ENCODE results near the gene ACTRT2.

ACTRT2 gene

GRCh38 chr1:3021233-3021671 is at the start of gene ACTRT2:
Gene ACTRT2, plus strand, starts transcription at chr1:3021467. Its CDS starts 220 bp downstream, at chr1:3021687.
- no peak for DNase-seq

DNA sequence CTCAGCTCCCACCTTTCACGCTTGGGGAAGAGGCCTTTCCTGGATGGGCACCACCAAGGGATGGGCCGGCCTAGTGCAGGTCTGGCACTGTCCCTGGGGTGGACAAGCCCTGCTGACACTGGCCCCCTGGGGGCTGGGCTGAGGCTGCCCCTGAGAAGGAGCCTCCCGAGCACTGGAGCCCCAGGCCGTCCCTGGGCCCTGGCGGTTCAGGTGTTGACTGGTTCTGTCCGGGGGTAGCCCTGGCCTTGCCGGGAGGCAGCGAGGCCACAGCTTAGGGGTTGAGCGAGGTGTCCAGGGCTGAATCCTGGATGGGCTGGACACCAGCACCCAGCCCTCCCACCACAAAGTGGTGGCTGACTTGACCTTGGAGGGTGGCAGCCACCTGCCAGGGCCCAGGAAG is 49.7 kb upstream of the ACTRT2 start:
- no peak for DNase-seq

DNA sequence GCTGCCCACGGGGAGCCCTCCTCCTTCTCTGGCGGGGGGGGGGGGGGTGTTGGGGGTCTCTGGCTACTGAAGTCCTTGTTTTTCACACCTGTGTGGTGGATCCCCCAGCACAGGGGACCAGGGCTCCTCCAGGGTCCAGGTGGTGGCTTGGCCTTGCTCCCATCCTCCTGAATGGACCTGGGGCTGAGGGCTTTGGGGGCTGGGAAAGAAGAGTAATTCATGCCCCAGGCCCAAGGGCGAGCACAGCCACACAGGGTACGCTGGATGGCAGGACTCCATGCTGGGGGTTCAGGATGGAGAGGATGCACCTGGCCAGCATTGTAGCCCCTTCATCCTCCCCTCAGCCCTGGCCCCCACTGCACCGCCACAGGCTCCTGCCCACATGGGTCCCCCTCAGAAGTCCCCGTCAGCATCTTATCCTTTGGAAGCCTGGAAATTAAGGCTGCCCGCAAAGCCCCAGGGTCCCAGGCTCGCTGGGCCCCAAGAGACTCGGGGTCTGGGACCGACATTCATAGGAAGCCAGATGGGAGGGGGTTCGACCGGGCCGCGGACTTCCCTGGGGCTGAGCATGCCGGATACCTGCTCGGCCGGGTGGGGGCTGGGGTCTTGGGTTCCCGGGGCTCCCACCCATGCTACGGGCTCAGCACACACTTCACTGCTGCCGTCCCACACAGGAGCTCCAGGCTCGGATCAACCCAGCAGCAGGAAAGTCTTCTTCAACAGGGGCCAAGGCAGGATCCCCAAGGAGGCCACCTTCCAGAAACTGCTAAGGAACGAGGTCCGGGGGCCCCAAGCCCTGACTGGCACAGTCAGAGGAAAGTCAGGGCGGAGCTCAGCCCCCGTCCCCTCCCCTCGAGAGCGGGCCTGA is 49.0 kb upstream of the ACTRT2 start:
- no peak for DNase-seq

- DNase-seq: no peak
These were observed 48.2 kb upstream of the ACTRT2 start for GRCh38 chr1:2972879-2973575.

GRCh38 chr1:2973601-2974593 is 47.4 kb upstream of the ACTRT2 start:
- DNase-seq: peak; percentile 8

DNA sequence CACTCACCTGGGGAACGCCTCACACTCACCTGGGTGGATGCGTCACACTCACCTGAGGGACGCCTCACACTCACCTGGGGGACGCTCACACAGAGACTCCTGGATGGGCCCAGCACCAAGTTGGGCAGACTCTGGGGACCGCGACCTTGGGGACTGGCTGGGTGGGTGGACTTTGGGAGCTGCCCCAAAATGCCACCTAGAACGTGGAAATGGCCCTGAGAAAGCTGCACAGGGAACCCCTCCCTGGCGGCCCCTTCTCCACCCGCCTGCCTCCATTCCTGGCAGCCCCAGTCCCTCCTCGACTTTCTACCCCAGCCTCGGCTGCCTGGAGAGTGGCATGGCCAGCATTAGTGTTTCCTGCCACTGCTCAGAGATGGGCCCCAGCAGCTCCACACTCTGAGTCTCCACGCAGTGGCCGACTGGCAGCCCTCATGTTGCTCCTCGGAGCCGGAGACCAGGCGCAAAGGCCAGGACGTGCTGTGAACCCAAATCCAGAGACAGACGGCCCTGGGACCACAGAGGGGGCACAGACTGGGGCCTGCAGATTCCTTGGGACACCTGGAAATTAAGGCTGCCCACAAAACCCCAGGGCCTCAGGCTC is 46.5 kb upstream of the ACTRT2 start:
- no peak for DNase-seq

GRCh38 chr1:2975466-2976179 is 45.6 kb upstream of the ACTRT2 start:
- no peak for DNase-seq

GRCh38 chr1:2976180-2976562 is 45.1 kb upstream of the ACTRT2 start:
- DNase-seq: no peak

DNA sequence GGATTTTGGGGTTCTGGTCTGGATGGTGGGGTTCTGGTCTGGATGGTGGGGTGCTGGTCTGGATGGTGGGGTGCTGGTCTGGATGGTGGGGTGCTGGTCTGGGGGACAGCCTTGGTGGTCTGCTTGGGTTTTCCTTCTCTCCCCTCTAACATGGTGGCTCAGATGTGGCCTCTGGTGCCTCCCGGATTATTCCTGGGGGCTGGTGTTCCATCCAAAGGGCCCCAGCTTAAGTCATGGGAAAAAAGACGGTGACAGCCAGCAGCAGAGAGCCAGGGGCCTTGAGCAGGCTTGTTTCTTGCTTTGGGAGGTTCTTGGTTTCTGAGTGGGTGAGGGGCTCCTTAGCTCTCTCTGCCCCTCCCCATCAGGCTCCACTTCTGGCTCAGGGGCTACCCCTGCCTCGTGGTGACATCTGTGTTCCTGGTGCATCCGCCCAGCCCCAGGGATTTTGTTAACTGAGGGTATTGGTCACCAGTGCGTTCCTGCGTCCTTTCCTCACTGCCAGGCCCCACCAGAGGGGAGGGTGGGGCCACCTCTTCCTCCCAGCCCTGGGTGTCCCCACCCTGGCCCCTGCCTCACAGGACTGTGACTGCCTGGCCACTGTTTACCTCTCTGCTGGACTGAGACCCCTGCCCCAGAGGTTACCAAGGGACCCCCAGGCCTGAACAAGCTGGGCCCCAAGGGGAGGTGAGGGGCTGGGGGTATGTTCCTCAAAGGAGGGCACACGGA is 43.2 kb upstream of the ACTRT2 start:
- DNase-seq: no peak

DNA sequence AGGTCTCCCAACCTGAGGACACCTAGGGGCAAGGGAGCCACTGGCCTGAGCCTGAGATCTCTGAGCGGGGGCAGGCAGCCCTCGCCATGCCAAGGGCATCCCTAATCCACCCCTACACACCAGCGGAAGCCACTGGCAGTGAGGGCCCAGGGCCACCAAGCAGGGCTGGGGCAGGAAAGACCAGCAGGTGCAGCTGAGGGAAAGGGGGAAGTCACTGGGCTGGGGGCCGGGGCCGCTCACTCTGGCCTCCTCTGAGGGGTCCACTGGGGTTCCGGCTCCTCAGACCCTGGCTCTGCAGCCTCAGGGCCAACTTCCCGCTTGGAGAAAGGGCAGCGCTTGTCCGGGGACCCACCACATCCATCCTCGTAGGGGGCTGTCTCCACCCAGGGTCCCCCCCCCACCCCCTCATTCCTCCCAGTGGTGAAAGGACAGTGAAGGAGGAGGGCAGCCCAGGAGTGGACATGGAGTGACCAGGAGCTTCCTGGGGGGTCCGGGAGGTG is 42.5 kb upstream of the ACTRT2 start:
- no peak for DNase-seq

GRCh38 chr1:2979191-2980072 is 41.8 kb upstream of the ACTRT2 start:
- DNase-seq: no peak

DNA sequence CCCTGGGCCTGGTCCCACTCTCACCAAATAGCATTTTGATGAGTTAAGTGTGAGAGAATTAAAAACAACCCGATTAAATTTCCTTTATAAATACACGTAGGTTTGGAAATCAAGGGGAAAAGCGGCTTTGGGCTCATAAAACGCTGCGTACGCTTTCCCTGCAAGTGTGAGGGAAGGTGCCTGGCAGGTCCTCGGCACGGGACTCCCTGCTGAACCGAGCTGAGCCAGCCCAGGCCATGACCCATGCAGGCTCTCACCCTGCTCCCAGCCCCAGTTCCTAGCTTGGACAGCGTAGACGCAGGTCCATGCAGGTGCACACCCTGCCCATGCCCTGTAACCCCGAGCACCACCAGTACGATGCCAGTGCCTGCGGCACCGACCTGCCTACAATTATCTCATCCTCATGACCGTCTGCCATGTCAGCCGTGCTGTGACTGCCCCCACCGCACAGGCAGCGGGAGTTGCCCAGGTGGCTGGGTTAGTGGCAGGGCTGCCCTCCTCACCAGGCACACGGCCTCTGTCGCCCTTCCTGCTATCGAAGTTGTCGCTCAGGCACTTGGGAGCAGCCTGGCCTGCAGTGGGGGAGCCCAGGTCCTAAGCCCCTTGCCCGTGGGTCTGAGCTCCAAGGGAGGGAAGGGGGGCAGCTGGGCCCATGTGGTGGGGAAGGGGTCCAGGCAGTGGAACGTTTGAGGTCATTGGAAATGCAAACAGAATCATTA is 41.0 kb upstream of the ACTRT2 start:
- no peak for DNase-seq

GRCh38 chr1:2980849-2981248 is 40.4 kb upstream of the ACTRT2 start:
- no peak for DNase-seq

DNA sequence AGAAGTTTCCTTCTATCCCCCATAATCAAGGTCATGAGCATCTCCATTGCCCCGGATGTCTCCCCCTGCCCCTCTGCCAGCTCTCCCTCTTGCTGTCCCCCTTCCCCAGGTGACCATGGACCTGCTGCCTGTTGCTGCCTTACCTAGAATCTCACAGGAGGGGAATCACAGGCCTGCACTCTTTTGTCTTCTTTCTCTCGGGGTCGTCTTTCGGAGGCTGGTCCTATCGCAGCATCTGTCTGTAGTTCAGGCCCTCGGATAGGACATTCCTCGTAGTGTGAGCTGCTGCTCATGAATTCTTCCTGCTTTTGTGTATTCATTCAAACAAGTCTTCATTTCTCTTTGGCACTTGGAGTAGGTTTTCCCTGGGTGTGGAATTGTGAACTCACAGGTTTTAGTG is 39.9 kb upstream of the ACTRT2 start:
- DNase-seq: no peak

DNA sequence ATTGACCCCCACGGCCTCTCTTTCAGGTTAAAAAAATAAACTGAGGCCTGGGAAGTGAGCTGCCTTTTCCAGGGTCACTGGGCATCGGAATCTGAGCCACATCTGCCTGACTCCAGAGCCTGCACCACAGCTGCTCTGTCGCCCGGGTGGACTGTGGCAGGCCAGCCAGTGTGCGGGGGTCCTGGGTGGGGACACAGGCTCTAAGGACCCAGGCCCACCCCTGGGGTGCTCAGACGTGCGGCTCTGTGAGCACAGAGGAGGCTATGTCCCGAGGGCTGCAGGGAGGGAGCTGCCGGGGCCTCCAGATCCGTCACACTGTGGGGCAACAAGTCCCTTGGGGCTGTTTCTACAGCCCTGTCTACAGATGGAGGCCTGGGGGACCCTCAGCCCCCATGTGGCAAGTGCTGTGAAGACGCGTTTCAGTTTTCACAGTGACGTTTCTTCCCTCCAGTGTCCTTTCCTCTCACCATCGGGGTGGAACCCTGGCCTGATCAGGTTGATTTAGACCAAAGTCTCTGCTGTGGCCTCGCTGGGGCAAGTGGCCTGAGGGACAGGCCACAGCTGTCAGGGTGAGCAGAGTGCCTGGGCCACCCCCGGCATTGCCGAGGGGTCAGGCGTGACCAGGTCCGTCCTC is 39.2 kb upstream of the ACTRT2 start:
- no peak for DNase-seq

- no peak for DNase-seq
These were observed 38.5 kb upstream of the ACTRT2 start for GRCh38 chr1:2982615-2983318.

GRCh38 chr1:2983319-2983705 is 38.0 kb upstream of the ACTRT2 start:
- DNase-seq: no peak
